ENCODE measurements around the gene COMMD8. TPM values are rescaled to one million over a fixed set of nuclear protein-coding genes. Genes with fewer than 3 reads are reported as not detected.
"Not testable (repeated sequence)": the region's sequence is repeated elsewhere in the genome, so short reads cannot be mapped to it uniquely, and the experiment has no call there.

Gene COMMD8
- 14.3 and 15.3 TPM in 2 replicates for total RNA-seq

- DNase-seq (ENCODE audit: low read depth in 2 of 2): peak; percentile 96 to 97
These were observed at the start of gene COMMD8 for GRCh38 chr4:47463235-47463956. Gene COMMD8, minus strand, starts transcription at chr4:47463702. Its CDS starts 51 bp downstream, at chr4:47463651.

- DNase-seq (ENCODE audit: low read depth in 2 of 2): peak in 1 of 2 donors; percentile 51
These were observed 47.1 kb upstream of the COMMD8 start for GRCh38 chr4:47510506-47511143.

DNA sequence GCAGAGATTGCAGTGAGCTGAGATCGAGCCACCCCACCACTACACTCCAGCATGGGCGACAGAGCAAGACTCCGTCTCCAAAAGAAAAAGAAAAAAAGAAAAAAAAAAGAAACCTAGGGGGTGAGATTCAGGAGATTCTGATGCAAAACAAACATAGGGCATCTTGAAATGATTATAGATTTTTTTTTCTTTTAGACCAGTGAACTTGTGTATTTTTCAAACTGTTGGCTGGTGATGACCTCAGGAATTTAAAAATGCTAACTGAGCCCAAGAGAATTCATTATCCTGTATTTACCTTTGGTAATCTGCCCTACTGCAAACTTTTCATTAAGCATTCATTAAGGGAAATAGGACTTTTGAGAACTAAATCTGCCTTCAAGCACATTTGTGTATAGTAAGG is 42.2 kb upstream of the COMMD8 start:
- DNase-seq (ENCODE audit: low read depth in 2 of 2): no peak

- DNase-seq (ENCODE audit: low read depth in 2 of 2): no peak
These were observed 41.6 kb upstream of the COMMD8 start for GRCh38 chr4:47505147-47505546.

- no peak for DNase-seq (ENCODE audit: low read depth in 2 of 2)
These were observed 37.3 kb upstream of the COMMD8 start for GRCh38 chr4:47500776-47501175.

DNA sequence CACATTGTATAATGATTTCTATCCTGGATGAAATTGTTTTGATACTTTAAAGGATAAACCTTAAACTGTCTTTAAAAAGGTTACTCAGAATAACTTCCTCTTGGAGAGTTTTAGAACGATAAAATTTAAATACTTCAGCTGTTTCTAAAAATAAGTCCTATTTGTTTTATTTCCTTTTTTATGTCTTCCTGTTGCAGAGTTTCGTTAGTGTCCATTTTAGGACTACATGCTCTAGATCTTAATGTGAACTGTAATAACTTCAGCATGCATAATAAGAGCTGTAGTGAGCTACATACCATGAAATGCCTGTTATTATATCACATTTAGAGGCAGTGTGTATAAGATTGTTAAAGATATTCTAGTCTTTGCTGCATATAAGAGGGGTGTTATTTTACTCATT is 36.2 kb upstream of the COMMD8 start:
- peak in 1 of 2 donors; percentile 33 for DNase-seq (ENCODE audit: low read depth in 2 of 2)

- peak in 1 of 2 donors; percentile 56 for DNase-seq (ENCODE audit: low read depth in 2 of 2)
These were observed 35.4 kb upstream of the COMMD8 start for GRCh38 chr4:47498899-47499298.

- DNase-seq (ENCODE audit: low read depth in 2 of 2): no peak
These were observed 30.6 kb upstream of the COMMD8 start for GRCh38 chr4:47494124-47494430.

- DNase-seq (ENCODE audit: low read depth in 2 of 2): peak in 1 of 2 donors; percentile 31
These were observed 30.0 kb upstream of the COMMD8 start for GRCh38 chr4:47493238-47494123.

GRCh38 chr4:47490550-47490949 is 27.0 kb upstream of the COMMD8 start:
- peak; percentile 52 to 64 for DNase-seq (ENCODE audit: low read depth in 2 of 2)

DNA sequence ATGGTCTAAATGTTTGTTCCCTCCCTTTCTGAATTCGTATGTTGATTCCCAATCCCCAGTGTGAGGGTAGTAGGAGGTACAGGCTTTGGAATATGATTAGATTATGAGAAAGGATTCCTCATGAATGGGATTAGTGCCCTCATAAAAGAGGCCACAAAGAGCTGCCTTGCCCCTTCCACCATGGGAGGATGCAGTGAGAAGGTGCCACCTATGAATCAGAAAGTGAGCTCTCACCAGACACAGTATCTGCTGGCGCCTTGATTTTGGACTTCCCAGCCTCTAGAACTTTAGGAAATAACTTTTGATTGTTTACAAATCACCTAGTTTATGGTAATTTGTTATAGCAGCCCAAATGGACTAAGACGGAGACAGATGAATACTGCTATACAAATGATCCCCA is 25.2 kb upstream of the COMMD8 start:
- no peak for DNase-seq (ENCODE audit: low read depth in 2 of 2)

DNA sequence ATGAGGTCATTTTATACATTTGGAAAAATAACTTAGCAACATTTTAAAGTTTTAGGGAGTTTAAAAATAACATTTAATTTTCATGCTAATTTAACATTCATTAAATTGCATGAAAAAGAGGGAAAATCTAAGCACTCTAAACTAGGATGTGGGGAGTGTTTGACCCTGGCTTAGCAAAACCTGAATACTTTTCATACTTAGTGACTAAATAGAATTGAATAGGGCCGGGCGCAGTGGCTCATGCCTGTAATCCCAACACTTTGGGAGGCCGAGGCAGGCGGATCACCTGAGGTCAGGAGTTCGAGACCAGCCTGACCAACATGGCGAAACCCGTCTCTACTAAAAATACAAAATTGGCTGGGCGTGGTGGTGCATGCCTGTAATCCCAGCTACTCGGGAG is 23.2 kb upstream of the COMMD8 start:
- not testable (repeated sequence) for DNase-seq (ENCODE audit: low read depth in 2 of 2)

DNA sequence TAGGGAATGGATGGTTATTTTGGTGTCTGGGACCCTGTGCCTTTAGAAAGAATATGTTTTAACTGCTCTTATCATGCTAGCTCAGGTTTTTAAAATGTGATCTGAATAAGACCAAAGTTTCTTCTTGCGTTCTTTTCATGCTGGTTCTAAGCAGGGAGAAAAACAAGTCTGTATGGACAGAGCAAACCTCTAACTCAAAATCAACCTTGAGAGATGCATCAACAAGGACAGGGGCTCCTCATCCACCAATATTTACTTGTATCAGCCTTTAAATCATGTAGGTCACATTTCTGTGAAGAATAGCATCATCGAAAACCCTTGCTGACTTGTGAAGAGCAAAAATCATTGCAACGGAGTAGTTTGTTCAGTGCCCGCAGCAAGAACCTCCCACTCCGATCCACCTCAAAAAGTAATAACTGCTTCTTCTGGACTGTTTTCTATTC is 22.8 kb upstream of the COMMD8 start:
- DNase-seq (ENCODE audit: low read depth in 2 of 2): peak; percentile 21 to 30

DNA sequence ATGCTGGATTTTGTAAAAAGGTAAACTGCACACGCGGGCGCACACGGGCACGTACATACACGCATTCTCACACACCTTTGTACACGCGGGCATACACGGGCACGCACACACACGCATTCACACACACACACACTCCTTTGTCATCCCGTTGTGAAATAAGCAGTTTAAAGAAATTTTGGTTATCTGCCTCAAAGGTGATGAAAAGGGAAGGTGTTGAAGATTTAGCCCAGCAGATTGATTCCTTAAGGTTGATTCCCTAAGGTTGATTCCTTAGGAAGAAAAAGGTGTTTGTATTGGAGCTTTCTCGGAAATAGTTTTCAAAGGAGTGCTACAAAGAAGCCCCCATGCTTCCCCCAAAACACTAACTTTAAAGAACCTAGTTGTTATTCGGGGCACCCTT is 22.3 kb upstream of the COMMD8 start:
- no peak for DNase-seq (ENCODE audit: low read depth in 2 of 2)

DNA sequence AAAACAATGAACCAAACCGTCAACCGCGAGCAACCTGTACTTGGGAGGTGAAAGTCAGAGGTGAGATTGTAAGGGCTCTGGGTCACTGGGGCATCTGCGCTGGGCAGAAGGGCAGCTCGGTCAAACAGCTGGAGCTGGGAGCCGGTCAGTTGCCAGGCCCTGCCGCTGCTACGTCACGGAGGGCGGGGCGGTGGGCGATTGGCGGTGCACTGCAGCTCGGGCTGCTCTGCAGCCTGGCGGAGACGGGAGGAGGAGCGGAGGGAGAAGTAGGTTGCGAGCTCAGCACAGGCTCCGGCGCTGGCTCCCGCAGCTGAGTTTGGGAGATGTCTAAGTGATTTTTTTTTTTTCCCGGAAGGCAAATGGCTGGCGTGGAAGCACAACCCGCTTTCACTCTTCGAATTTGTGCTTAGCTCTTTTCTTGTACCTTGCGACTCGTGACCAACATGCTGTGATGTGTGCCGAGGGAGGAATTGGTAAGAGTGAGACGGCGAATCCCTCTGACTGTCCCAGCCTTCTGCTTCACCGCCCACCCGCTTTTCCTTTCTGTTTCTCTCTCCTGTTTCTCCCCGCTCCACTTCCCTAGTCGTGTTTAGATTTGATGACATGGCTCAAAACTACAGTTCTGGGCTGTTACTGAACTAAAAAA is 21.7 kb upstream of the COMMD8 start, which contains the start of gene ATP10D:
TSS of gene ATP10D (plus strand) at position 229 of the 646 bp plus-strand sequence. CDS start 27,266 bp downstream, outside the sequence.
- DNase-seq (ENCODE audit: low read depth in 2 of 2): peak; percentile 96

DNA sequence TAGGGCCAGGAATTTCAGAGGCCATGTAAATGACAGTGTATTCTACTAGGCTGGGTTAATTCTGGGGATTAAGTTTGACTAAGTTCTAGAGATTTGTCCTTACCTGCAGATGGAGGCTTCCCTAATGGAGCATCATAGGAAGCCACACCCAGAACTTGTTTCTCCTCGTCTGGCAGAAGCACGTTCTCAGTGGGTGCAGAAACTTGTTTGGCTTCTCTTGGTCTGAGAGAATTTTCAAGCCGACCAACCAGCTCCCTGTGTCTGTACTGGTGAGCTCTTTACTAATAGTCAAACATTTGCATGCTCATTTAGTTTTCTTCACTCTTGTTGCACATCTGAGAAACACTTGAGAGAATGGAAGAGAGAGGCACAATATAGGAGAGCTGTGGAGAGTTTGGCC is 20.7 kb upstream of the COMMD8 start:
- DNase-seq (ENCODE audit: low read depth in 2 of 2): no peak

DNA sequence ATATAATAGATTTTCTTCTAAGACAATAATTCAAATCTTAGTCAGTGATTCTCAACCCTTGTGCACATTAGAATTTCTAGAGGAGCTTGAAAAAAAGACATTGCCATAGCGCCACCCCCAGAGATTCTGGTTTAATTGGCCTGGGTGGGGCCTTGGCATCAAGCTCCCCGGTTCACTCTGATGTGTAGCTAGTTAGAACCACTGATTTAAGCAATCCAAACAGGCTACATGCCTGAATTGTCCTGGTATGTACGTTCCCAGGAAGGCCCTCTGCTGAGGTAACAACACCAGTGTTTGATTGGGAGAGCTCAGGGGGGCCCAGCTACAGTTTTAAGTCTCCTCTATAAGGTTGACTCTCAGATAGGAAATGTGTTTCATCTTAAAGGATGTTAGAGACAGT is 20.2 kb upstream of the COMMD8 start:
- DNase-seq (ENCODE audit: low read depth in 2 of 2): no peak

DNA sequence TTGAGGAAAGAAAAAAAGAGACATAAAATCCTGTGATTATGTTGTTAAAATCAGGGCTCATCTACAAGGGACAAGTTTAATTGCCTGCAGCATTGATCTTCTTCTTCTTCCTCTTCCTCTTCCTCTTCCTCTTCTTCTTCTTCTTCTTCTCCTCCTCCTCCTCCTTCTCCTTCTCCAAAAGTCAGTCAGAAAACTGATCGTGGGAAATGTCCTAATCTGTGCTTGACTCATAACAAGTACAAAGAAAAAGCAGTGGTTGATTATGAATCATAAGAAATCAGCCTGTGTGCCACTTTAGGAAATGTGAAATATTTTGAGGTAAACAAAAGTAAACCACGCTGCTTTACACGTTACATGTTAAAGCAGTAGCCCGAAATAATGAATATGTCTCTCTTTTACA is 18.8 kb upstream of the COMMD8 start:
- peak in 1 of 2 donors; percentile 82 for DNase-seq (ENCODE audit: low read depth in 2 of 2)

DNA sequence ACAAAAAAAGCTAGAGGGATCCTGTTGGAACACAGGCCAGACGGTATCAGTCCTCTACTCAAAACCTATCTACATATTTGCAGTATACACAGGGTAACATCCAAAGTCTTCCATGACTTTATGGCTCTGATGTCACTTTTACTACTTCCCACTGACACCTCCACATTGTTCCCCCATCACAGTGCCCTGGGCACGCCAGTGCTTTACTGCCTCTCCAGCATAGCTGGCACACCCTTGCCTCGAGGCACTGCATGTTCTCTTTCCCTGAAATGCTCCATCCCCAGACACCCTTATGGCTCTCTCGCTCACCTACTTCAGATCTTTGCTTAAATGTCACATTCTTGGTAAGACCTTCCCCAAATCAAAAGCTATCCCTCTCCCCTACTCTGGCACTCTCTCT is 15.3 kb upstream of the COMMD8 start:
- DNase-seq (ENCODE audit: low read depth in 2 of 2): no peak

DNA sequence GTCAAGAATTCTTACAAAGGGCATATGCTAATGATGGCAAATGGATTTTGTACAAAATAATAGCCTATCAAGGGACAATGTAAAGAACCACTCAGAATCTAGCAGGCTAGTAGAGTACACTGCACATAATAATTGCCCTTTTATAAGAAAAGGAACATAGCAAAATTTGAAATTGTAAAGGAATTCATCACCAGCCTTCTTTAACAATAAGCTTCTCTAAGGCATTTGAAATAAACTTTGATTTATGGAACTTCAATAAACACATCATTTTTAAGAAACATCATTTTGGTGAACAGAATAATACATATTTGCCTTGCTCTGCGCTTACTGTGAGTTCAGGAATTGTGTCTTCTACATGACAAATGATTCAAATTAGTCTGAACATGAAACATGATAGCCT is 11.9 kb upstream of the COMMD8 start:
- DNase-seq (ENCODE audit: low read depth in 2 of 2): no peak

DNA sequence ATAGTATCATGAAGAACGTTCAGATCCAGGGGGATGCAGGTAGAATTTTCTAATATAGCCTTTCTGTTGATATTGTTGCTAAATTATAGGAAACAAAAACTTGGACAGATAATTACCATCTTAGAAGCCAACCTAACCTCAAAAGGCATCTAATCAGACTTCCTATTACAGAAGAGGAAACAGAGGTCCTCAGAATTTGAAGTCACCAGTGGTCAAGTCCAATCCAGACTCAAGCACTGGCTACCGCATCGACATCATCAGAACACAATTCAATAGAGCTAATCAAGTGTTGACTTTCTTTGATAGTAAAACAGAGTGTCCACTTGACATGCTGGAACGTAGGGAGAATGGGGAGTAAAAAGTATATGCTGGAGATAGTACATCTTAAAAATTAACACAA is 11.3 kb upstream of the COMMD8 start:
- DNase-seq (ENCODE audit: low read depth in 2 of 2): no peak
